ENCODE results near the gene GAS2L1. TPM values are rescaled to one million over a fixed set of nuclear protein-coding genes. Genes with fewer than 3 reads are reported as not detected.

GAS2L1 gene
- total RNA-seq, 3 donors from 2014 or later = 19.7 to 34.7 (median 24.7) TPM

GRCh38 chr22:29284196-29284595, 22.3 kb upstream of the GAS2L1 start:
- peaks cover 20% of the 10 kb centered on the region for H3K36me3 ChIP-seq (ENCODE audit: low read depth)
- H3K9me3 ChIP-seq = no peaks in the 10 kb centered on the region
- TF ChIP-seq CTCF (IDR thresholded peaks at IDR 0.05) = no peak
- no peaks in the 10 kb centered on the region for H3K4me1 ChIP-seq (ENCODE audit: low read depth)
- no peak overlapping the region for H3K4me3 ChIP-seq
- intact Hi-C loops (cut with DNase I, micrococcal nuclease) = no loop called here
- ATAC-seq (no peak), DNase-seq (no peak)

- TF ChIP-seq CTCF (IDR thresholded peaks at IDR 0.05) = no peak
- DNase-seq (no peak), ATAC-seq (no peak)
- Histone ChIP-seq H3K36me3 (ENCODE audit: low read depth) (peaks cover 18% of the 10 kb centered on the region), H3K4me3 (no peak overlapping the region), H3K9me3 (no peaks in the 10 kb centered on the region), H3K4me1 (ENCODE audit: low read depth) (no peaks in the 10 kb centered on the region)
- intact Hi-C loops (cut with DNase I, micrococcal nuclease) = no loop called here
Observed at GRCh38 chr22:29288837-29289236, 17.6 kb upstream of the GAS2L1 start.

GRCh38 chr22:29290061-29290460, 16.4 kb upstream of the GAS2L1 start:
- no peaks in the 10 kb centered on the region for H3K4me1 ChIP-seq (ENCODE audit: low read depth)
- peaks cover 13% of the 10 kb centered on the region for H3K36me3 ChIP-seq (ENCODE audit: low read depth)
- TF ChIP-seq CTCF (IDR thresholded peaks at IDR 0.05) = no peak

GRCh38 chr22:29291215-29291614, 15.2 kb upstream of the GAS2L1 start:
- ATAC-seq (no peak), DNase-seq (no peak)
- peaks cover 18% of the 10 kb centered on the region for H3K36me3 ChIP-seq (ENCODE audit: low read depth)
- TF ChIP-seq CTCF (IDR thresholded peaks at IDR 0.05) = no peak
- H3K9me3 ChIP-seq = no peaks in the 10 kb centered on the region
- no peaks in the 10 kb centered on the region for H3K4me1 ChIP-seq (ENCODE audit: low read depth)
- no peak overlapping the region for H3K4me3 ChIP-seq
- intact Hi-C loops (cut with DNase I, micrococcal nuclease) = no loop called here

More at GRCh38 chr22:29290061-29290460, 16.4 kb upstream of the GAS2L1 start:
- no peak overlapping the region for H3K4me3 ChIP-seq
- DNase-seq = no peak
- H3K9me3 ChIP-seq = no peaks in the 10 kb centered on the region
- no peak for ATAC-seq
- intact Hi-C loops (cut with DNase I, micrococcal nuclease) = no loop called here

GRCh38 chr22:29292379-29292778, 14.1 kb upstream of the GAS2L1 start:
- DNase-seq (no peak), ATAC-seq (no peak)
- peaks cover 20% of the 10 kb centered on the region for H3K36me3 ChIP-seq (ENCODE audit: low read depth)
- intact Hi-C loops (cut with DNase I, micrococcal nuclease) = no loop called here
- no peak overlapping the region for H3K4me3 ChIP-seq
- TF ChIP-seq CTCF (IDR thresholded peaks at IDR 0.05) = no peak
- no peaks in the 10 kb centered on the region for H3K4me1 ChIP-seq (ENCODE audit: low read depth)
- H3K9me3 ChIP-seq = no peaks in the 10 kb centered on the region

- H3K36me3 ChIP-seq (ENCODE audit: low read depth) = peaks cover 27% of the 10 kb centered on the region
- no peak for ATAC-seq
- no peak overlapping the region for H3K4me3 ChIP-seq
- H3K9me3 ChIP-seq = no peaks in the 10 kb centered on the region
- TF ChIP-seq CTCF (IDR thresholded peaks at IDR 0.05) = no peak
- H3K4me1 ChIP-seq (ENCODE audit: low read depth) = peaks cover 11% of the 10 kb centered on the region
- no peak for DNase-seq
- intact Hi-C loops (cut with DNase I, micrococcal nuclease) = no loop called here
Observed at GRCh38 chr22:29298641-29299040, 7.8 kb upstream of the GAS2L1 start.

All from mucosa of descending colon (tissue), 3 donors.